ENCODE measurements around the gene IREB2. TPM values are rescaled to one million over a fixed set of nuclear protein-coding genes. Genes with fewer than 3 reads are reported as not detected.
A peak's percentile ranks its signal among the peaks of the same experiment; 100 is the strongest.

The IREB2 gene
- total and polyA plus RNA-seq, 10 donors = 8.6 to 92.6 (median 66.8) TPM

DNA sequence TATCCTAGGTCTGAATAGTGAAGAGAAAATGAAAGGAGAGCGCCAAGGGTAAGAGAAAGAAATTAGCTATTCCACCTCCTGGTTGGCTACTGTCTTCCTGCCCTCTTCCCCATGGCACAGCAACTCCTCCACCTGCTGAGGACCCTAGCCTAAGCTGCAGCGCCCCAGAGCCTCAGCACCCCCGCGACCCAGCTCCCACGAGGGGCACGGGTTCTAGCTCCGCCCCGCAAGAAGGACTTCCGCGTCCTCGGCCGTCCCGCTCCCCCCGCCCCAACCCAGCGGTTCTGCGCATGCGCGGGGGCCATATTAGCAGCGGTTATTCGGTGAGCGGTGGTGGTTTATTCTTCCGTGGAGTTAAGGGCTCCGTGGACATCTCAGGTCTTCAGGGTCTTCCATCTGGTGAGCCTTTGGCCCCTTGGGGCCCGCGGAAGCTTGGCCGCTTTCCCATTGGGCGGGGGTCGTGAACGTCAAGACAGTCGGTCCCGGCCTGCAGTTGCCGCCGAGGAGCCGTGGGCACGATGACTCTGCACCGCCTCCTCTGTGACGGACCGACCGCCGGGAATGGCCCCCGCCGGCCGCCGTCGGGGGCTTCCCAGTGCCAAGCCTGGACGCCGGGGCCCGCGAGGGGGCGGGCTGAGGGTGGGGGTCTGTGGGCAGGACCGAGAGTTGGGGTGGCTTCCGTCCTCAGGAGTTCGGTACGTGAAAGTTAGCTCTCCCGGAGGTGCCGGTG, 102.3 kb downstream of the IREB2 start, which contains the start of gene PSMA4:
Gene PSMA4 (plus strand): TSS at position 304 of the 730 bp plus-strand sequence. CDS start 1,484 bp downstream, outside the sequence.
- intact Hi-C loops (cut with DNase I; ENCODE audit: low total_unique reads) = no loop called here
- H3K27me3 ChIP-seq (replicated peaks in 1 of 7) = no peaks in the 10 kb centered on the region
- peaks cover 4 to 36% (median 29%) of the 10 kb centered on the region in 6 donors for H3K36me3 ChIP-seq
- peaks cover 14 to 44% (median 31%) of the 10 kb centered on the region in 6 donors for H3K4me1 ChIP-seq
- TF ChIP-seq POLR2AphosphoS5 (IDR thresholded peaks at IDR 0.05) = peak; percentile 98
- TF ChIP-seq, protein P1, sequence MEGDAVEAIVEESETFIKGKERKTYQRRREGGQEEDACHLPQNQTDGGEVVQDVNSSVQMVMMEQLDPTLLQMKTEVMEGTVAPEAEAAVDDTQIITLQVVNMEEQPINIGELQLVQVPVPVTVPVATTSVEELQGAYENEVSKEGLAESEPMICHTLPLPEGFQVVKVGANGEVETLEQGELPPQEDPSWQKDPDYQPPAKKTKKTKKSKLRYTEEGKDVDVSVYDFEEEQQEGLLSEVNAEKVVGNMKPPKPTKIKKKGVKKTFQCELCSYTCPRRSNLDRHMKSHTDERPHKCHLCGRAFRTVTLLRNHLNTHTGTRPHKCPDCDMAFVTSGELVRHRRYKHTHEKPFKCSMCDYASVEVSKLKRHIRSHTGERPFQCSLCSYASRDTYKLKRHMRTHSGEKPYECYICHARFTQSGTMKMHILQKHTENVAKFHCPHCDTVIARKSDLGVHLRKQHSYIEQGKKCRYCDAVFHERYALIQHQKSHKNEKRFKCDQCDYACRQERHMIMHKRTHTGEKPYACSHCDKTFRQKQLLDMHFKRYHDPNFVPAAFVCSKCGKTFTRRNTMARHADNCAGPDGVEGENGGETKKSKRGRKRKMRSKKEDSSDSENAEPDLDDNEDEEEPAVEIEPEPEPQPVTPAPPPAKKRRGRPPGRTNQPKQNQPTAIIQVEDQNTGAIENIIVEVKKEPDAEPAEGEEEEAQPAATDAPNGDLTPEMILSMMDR (IDR thresholded peaks at IDR 0.05 in 8 of 11, conservative IDR thresholded peaks at IDR 0.05 in 3 of 11) = peak in 7 of 11 experiments; percentile 12 to 63 (median 44)
- peak in 2 of 3 donors; percentile 76 to 77 for TF ChIP-seq POLR2A (IDR thresholded peaks at IDR 0.05)
- H3K27ac ChIP-seq = peak within 1 kb of the TSS; percentile 94 to 99 (median 97)
- peak; percentile 98 for DNase-seq
- H3K9me3 ChIP-seq = no peaks in the 10 kb centered on the region
- 0 to 2% (median 0%) methylated on average over 8 to 56 of the region's 56 CpGs for WGBS, 5 donors
- peak within 1 kb of the TSS; percentile 58 to 90 (median 80) for H3K4me3 ChIP-seq

GRCh38 chr15:78540871-78541743, 103.1 kb downstream of the IREB2 start:
- peak overlapping the region; percentile 94 to 99 (median 97) for H3K27ac ChIP-seq
- no peak for TF ChIP-seq POLR2A (IDR thresholded peaks at IDR 0.05)
- TF ChIP-seq, protein P1 (IDR thresholded peaks at IDR 0.05 in 8 of 11, conservative IDR thresholded peaks at IDR 0.05 in 3 of 11) = peak in 1 of 11 experiments; percentile 2
- no peaks in the 10 kb centered on the region for H3K9me3 ChIP-seq
- H3K4me3 ChIP-seq = peak overlapping the region; percentile 58 to 90 (median 80)
- peaks cover 4 to 44% (median 37%) of the 10 kb centered on the region in 6 donors for H3K36me3 ChIP-seq
- intact Hi-C loops (cut with DNase I; ENCODE audit: low total_unique reads) = no loop called here
- 2 to 4% (median 3%) methylated on average over 14 to 17 of the region's 17 CpGs for WGBS, 5 donors
- peaks cover 14 to 52% (median 31%) of the 10 kb centered on the region in 6 donors for H3K4me1 ChIP-seq
- no peaks in the 10 kb centered on the region for H3K27me3 ChIP-seq (replicated peaks in 1 of 7)
- no peak for DNase-seq

DNA sequence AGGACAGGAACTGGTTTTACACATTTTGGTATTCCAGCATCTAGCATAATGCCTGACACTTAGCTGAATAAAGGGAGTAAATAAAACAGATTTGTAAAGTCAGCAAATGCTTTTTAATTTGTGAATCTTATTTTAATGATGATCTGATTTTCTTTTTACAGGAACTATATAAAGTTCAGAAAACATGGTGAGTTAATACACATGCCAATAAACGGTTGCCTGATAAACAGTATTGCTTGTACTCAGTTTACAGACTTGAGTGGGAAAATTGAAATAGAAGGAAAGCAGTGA, 103.7 kb downstream of the IREB2 start:
- no peaks in the 10 kb centered on the region for H3K27me3 ChIP-seq (replicated peaks in 1 of 7)
- peaks cover 4 to 50% (median 43%) of the 10 kb centered on the region in 6 donors for H3K36me3 ChIP-seq
- H3K4me1 ChIP-seq = peaks cover 14 to 52% (median 31%) of the 10 kb centered on the region in 6 donors
- H3K4me3 ChIP-seq = peak overlapping the region in 7 of 8 donors; percentile 58 to 88 (median 77)
- 28 to 57% (median 42%) methylated on average over 1 of the region's 1 CpG for WGBS, 5 donors
- intact Hi-C loops (cut with DNase I; ENCODE audit: low total_unique reads) = no loop called here
- DNase-seq = no peak
- TF ChIP-seq, protein P1 (IDR thresholded peaks at IDR 0.05 in 8 of 11, conservative IDR thresholded peaks at IDR 0.05 in 3 of 11) = no peak
- TF ChIP-seq POLR2A (IDR thresholded peaks at IDR 0.05) (no peak), POLR2AphosphoS5 (IDR thresholded peaks at IDR 0.05) (no peak)
- H3K27ac ChIP-seq = peak overlapping the region in 7 of 8 donors; percentile 94 to 99 (median 97)
- no peaks in the 10 kb centered on the region for H3K9me3 ChIP-seq

All from spleen (tissue), 11 donors.